Astrocyte (in vitro differentiated cells and primary cell): ENCODE results near the gene ENKUR. TPM values are rescaled to one million over a fixed set of nuclear protein-coding genes. Genes with fewer than 3 reads are reported as not detected.

Experiments
- DNase-seq: peaks from one replicate; pipeline ENCODE4 v3.0.0-alpha.2; 2010; ENCODE audit warnings: low read depth
- FAIRE-seq: peaks from 2 replicates; lab custom pipeline; 2011; peaks lifted over from hg19 to GRCh38; lab: Jason Lieb, UNC
- H2AFZ ChIP-seq: 2 replicates; pipeline ENCODE4 v1.6.0; 2012; ENCODE audit warnings: low read depth, low read length, inconsistent platforms
- H3K27ac ChIP-seq: 2 replicates; pipeline ENCODE4 v1.5.1; 2011; ENCODE audit warnings: low read depth, low read length, inconsistent platforms
- H3K27me3 ChIP-seq: 2 replicates; pipeline ENCODE4 v1.6.0; 2011; ENCODE audit warnings: low read length, inconsistent platforms; ENCODE audit not compliant: insufficient read depth
- H3K36me3 ChIP-seq: 2 replicates; pipeline ENCODE4 v1.5.1; 2011; ENCODE audit warnings: low read length, inconsistent platforms; ENCODE audit not compliant: insufficient read depth
- H3K4me1 ChIP-seq: 2 replicates; pipeline ENCODE4 v1.5.1; 2011; ENCODE audit warnings: low read length, inconsistent platforms; ENCODE audit not compliant: insufficient read depth
- H3K4me2 ChIP-seq: 2 replicates; pipeline ENCODE4 v1.6.0; 2012; ENCODE audit warnings: low read length, inconsistent platforms
- H3K4me3 ChIP-seq: 2 replicates; pipeline ENCODE4 v1.5.1; 2011; ENCODE audit warnings: low read depth, mild to moderate bottlenecking, low read length, inconsistent platforms; ENCODE audit not compliant: insufficient read depth
- H3K79me2 ChIP-seq: 2 replicates; pipeline ENCODE4 v1.6.0; 2012; ENCODE audit warnings: mild to moderate bottlenecking, low read length, inconsistent platforms; ENCODE audit not compliant: insufficient read depth
- H3K9ac ChIP-seq: 2 replicates; pipeline ENCODE4 v1.6.0; 2012; ENCODE audit warnings: mild to moderate bottlenecking, low read length, inconsistent platforms
- H3K9me3 ChIP-seq: 2 replicates; pipeline ENCODE4 v1.5.1; 2012; ENCODE audit warnings: low read depth, mild to moderate bottlenecking, low read length, inconsistent platforms; ENCODE audit not compliant: insufficient read depth
- H4K20me1 ChIP-seq: 2 replicates; pipeline ENCODE4 v1.6.0; 2012; ENCODE audit warnings: low read length, inconsistent platforms; ENCODE audit not compliant: insufficient read depth
- H3K27ac Mint-ChIP-seq: one replicate; pipeline ENCODE4 v1.8.0; 2021; ENCODE audit warnings: mild to moderate bottlenecking, mixed read lengths; ENCODE audit not compliant: unreplicated experiment
- H3K27me3 Mint-ChIP-seq: one replicate; pipeline ENCODE4 v1.8.0; 2021; ENCODE audit warnings: low read depth, mixed read lengths; ENCODE audit not compliant: unreplicated experiment
- H3K36me3 Mint-ChIP-seq: one replicate; pipeline ENCODE4 v1.8.0; 2021; ENCODE audit warnings: low read depth, mixed read lengths; ENCODE audit not compliant: unreplicated experiment
- H3K4me1 Mint-ChIP-seq: one replicate; pipeline ENCODE4 v1.8.0; 2021; ENCODE audit warnings: low read depth, mixed read lengths; ENCODE audit not compliant: unreplicated experiment
- H3K4me3 Mint-ChIP-seq: one replicate; pipeline ENCODE4 v1.8.0; 2021; ENCODE audit warnings: mild to moderate bottlenecking, moderate library complexity, mixed read lengths; ENCODE audit not compliant: unreplicated experiment
- H3K9me3 Mint-ChIP-seq: one replicate; pipeline ENCODE4 v1.8.0; 2021; ENCODE audit warnings: mild to moderate bottlenecking, mixed read lengths; ENCODE audit not compliant: unreplicated experiment
- CTCF ChIP-seq: IDR thresholded peaks from 2 replicates; pipeline ENCODE4 v1.5.1; 2011; ENCODE audit warnings: low read depth, mild to moderate bottlenecking, inconsistent platforms, low read length, moderate library complexity; ENCODE audit not compliant: insufficient read depth
- EZH2 ChIP-seq: IDR thresholded peaks from 2 replicates; pipeline ENCODE4 v1.6.1; 2012; ENCODE audit warnings: mild to moderate bottlenecking, low read length, inconsistent platforms; ENCODE audit not compliant: insufficient read depth
- total RNA-seq: library from RNA; stranded (reverse); gene quantifications from 2 replicates; pipeline ENCODE4 v1.2.1, GENCODE V29; 2021

ENKUR gene
- total RNA-seq, 1 donor from 2014 or later: 0.34 TPM

GRCh38 chr10:24968349-24968748, 47.6 kb downstream of the ENKUR start:
- Histone ChIP-seq H3K9me3 (no peaks in the 10 kb centered on the region), H3K9ac (no peak overlapping the region), H3K27ac (no peak overlapping the region), H3K4me1 (no peaks in the 10 kb centered on the region), H3K4me2 (no peak overlapping the region), H3K27me3 (no peaks in the 10 kb centered on the region), H2AFZ (no peak overlapping the region), H3K36me3 (no peaks in the 10 kb centered on the region), H3K79me2 (no peaks in the 10 kb centered on the region), H3K4me3 (no peak overlapping the region), H4K20me1 (no peaks in the 10 kb centered on the region)
- peak overlapping the region; percentile 34 for H3K4me3 Mint-ChIP-seq
- H3K27me3 Mint-ChIP-seq: no peaks in the 10 kb centered on the region
- H3K4me1 Mint-ChIP-seq: peaks cover 2% of the 10 kb centered on the region
- no peaks in the 10 kb centered on the region for H3K36me3 Mint-ChIP-seq
- FAIRE-seq: no peak
- no peak for TF ChIP-seq CTCF
- TF ChIP-seq EZH2: no peak
- DNase-seq: no peak
- H3K27ac Mint-ChIP-seq: no peak overlapping the region
- peaks cover 3% of the 10 kb centered on the region for H3K9me3 Mint-ChIP-seq

- no peak overlapping the region for H3K4me2 ChIP-seq
- H3K4me3 Mint-ChIP-seq: no peak overlapping the region
- H3K9me3 ChIP-seq: no peaks in the 10 kb centered on the region
- H3K27me3 ChIP-seq: no peaks in the 10 kb centered on the region
- H3K27me3 Mint-ChIP-seq: no peaks in the 10 kb centered on the region
- no peaks in the 10 kb centered on the region for H3K36me3 Mint-ChIP-seq
- DNase-seq: no peak
- no peak overlapping the region for H2AFZ ChIP-seq
- FAIRE-seq: no peak
- H4K20me1 ChIP-seq: no peaks in the 10 kb centered on the region
- no peak overlapping the region for H3K27ac Mint-ChIP-seq
- H3K36me3 ChIP-seq: no peaks in the 10 kb centered on the region
- no peak overlapping the region for H3K27ac ChIP-seq
- no peak overlapping the region for H3K4me3 ChIP-seq
- H3K4me1 Mint-ChIP-seq: peaks cover 2% of the 10 kb centered on the region
- peaks cover 9% of the 10 kb centered on the region for H3K4me1 ChIP-seq
- H3K9ac ChIP-seq: no peak overlapping the region
- no peak for TF ChIP-seq CTCF
- no peak for TF ChIP-seq EZH2
- no peaks in the 10 kb centered on the region for H3K79me2 ChIP-seq
- peaks cover 3% of the 10 kb centered on the region for H3K9me3 Mint-ChIP-seq
Measured at GRCh38 chr10:24966962-24967481, 48.9 kb downstream of the ENKUR start.

GRCh38 chr10:24965051-24965450, 50.9 kb downstream of the ENKUR start:
- H3K36me3 Mint-ChIP-seq: no peaks in the 10 kb centered on the region
- peaks cover 3% of the 10 kb centered on the region for H3K9me3 Mint-ChIP-seq
- Histone ChIP-seq H3K9ac (no peak overlapping the region), H3K36me3 (no peaks in the 10 kb centered on the region), H3K27ac (no peak overlapping the region), H3K4me3 (no peak overlapping the region), H2AFZ (no peak overlapping the region), H3K27me3 (no peaks in the 10 kb centered on the region), H3K4me1 (peaks cover 9% of the 10 kb centered on the region), H3K4me2 (no peak overlapping the region), H4K20me1 (no peaks in the 10 kb centered on the region), H3K79me2 (no peaks in the 10 kb centered on the region), H3K9me3 (no peaks in the 10 kb centered on the region)
- H3K27ac Mint-ChIP-seq: no peak overlapping the region
- FAIRE-seq (no peak), DNase-seq (no peak)
- no peak overlapping the region for H3K4me3 Mint-ChIP-seq
- peaks cover 2% of the 10 kb centered on the region for H3K4me1 Mint-ChIP-seq
- TF ChIP-seq CTCF (no peak), EZH2 (no peak)
- no peaks in the 10 kb centered on the region for H3K27me3 Mint-ChIP-seq
